NCI-H82 treated with DMSO at 0.1 percent for 48 hours (cell line): ENCODE data around the gene NUP93.

Source experiments
- DNase-seq: peaks from one replicate; lab custom pipeline; 2025; ENCODE audit not compliant: unreplicated experiment; lab: John Stamatoyannopoulos, UW

NUP93 gene

GRCh38 chr16:56741399-56741798 lies 11.5 kb downstream of the NUP93 start:
- DNase-seq: no peak

- DNase-seq: no peak
Observed at GRCh38 chr16:56742030-56742984, 12.4 kb downstream of the NUP93 start.

- no peak for DNase-seq
Observed at GRCh38 chr16:56743840-56744239, 13.9 kb downstream of the NUP93 start.

- DNase-seq: no peak
Observed at GRCh38 chr16:56744996-56745640, 15.2 kb downstream of the NUP93 start.

GRCh38 chr16:56747486-56748045 lies 17.6 kb downstream of the NUP93 start:
- DNase-seq: no peak

GRCh38 chr16:56748191-56748590 lies 18.3 kb downstream of the NUP93 start:
- DNase-seq: no peak

GRCh38 chr16:56748826-56749225 lies 18.9 kb downstream of the NUP93 start:
- DNase-seq: no peak

GRCh38 chr16:56749672-56750491 lies 20.0 kb downstream of the NUP93 start:
- DNase-seq: no peak

- no peak for DNase-seq
Observed at GRCh38 chr16:56753410-56753809, 23.5 kb downstream of the NUP93 start.

- no peak for DNase-seq
Observed at GRCh38 chr16:56755038-56755437, 25.1 kb downstream of the NUP93 start.

GRCh38 chr16:56758432-56758831 lies 28.5 kb downstream of the NUP93 start:
- no peak for DNase-seq

GRCh38 chr16:56758930-56759329 lies 29.0 kb downstream of the NUP93 start:
- no peak for DNase-seq

- peak; percentile 76 for DNase-seq
Observed at GRCh38 chr16:56763291-56763916, 33.5 kb downstream of the NUP93 start.

GRCh38 chr16:56764835-56765234 lies 34.9 kb downstream of the NUP93 start:
- peak; percentile 12 for DNase-seq

- DNase-seq: no peak
Observed at GRCh38 chr16:56765949-56766348, 36.0 kb downstream of the NUP93 start.

- no peak for DNase-seq
Observed at GRCh38 chr16:56767024-56767423, 37.1 kb downstream of the NUP93 start.

GRCh38 chr16:56769677-56770076 lies 39.7 kb downstream of the NUP93 start:
- DNase-seq: no peak

- no peak for DNase-seq
Observed at GRCh38 chr16:56771558-56772279, 41.8 kb downstream of the NUP93 start.

- no peak for DNase-seq
Observed at GRCh38 chr16:56773532-56773931, 43.6 kb downstream of the NUP93 start.
